Measurements from ENCODE around the gene NEDD4L.
"Not testable (repeated sequence)": the region's sequence is repeated elsewhere in the genome, so short reads cannot be mapped to it uniquely, and the experiment has no call there.

NEDD4L gene

GRCh38 chr18:58043491-58044369 lies at the start of gene NEDD4L:
Gene NEDD4L, plus strand, starts transcription at chr18:58044226. Its CDS starts 435 bp downstream, at chr18:58044661.
- peak in 50 of 51 donors; percentile 34 to 89 (median 74) for DNase-seq

- DNase-seq: no peak
These were observed 48.7 kb upstream of the NEDD4L start for GRCh38 chr18:57995331-57995730.

GRCh38 chr18:57996894-57997293 lies 47.1 kb upstream of the NEDD4L start:
- DNase-seq: not testable (repeated sequence)

- no peak for DNase-seq
These were observed 46.2 kb upstream of the NEDD4L start for GRCh38 chr18:57997820-57998219.

- no peak for DNase-seq
These were observed 45.6 kb upstream of the NEDD4L start for GRCh38 chr18:57998461-57998860.

GRCh38 chr18:58004317-58004716 lies 39.7 kb upstream of the NEDD4L start:
- DNase-seq: no peak

GRCh38 chr18:58005011-58005410 lies 39.0 kb upstream of the NEDD4L start:
- no peak for DNase-seq

GRCh38 chr18:58005885-58006523 lies 38.0 kb upstream of the NEDD4L start:
- DNase-seq: no peak

GRCh38 chr18:58009166-58009565 lies 34.9 kb upstream of the NEDD4L start:
- no peak for DNase-seq

- DNase-seq: no peak
These were observed 33.8 kb upstream of the NEDD4L start for GRCh38 chr18:58010265-58010664.

GRCh38 chr18:58012356-58012755 lies 31.7 kb upstream of the NEDD4L start:
- no peak for DNase-seq

GRCh38 chr18:58013241-58014211 lies 30.5 kb upstream of the NEDD4L start:
- DNase-seq: no peak

- peak in 5 of 51 donors; percentile 2 to 11 (median 3) for DNase-seq
These were observed 28.8 kb upstream of the NEDD4L start for GRCh38 chr18:58015065-58015780.

GRCh38 chr18:58017267-58017666 lies 26.8 kb upstream of the NEDD4L start:
- no peak for DNase-seq

- DNase-seq: no peak
These were observed 23.4 kb upstream of the NEDD4L start for GRCh38 chr18:58020567-58021107.

GRCh38 chr18:58021504-58021903 lies 22.5 kb upstream of the NEDD4L start:
- DNase-seq: no peak

GRCh38 chr18:58023108-58023507 lies 20.9 kb upstream of the NEDD4L start:
- DNase-seq: no peak

GRCh38 chr18:58024139-58024538 lies 19.9 kb upstream of the NEDD4L start:
- no peak for DNase-seq

- DNase-seq: no peak
These were observed 18.8 kb upstream of the NEDD4L start for GRCh38 chr18:58025205-58025604.

- no peak for DNase-seq
These were observed 18.3 kb upstream of the NEDD4L start for GRCh38 chr18:58025733-58026132.

GRCh38 chr18:58026395-58026794 lies 17.6 kb upstream of the NEDD4L start:
- no peak for DNase-seq

Data from hypothalamus (tissue), 51 donors.